ENCODE data around the gene RAB13. TPM values are rescaled to one million over a fixed set of nuclear protein-coding genes. Genes with fewer than 3 reads are reported as not detected.
"Not testable (repeated sequence)": the region's sequence is repeated elsewhere in the genome, so short reads cannot be mapped to it uniquely, and the experiment has no call there.

The RAB13 gene
- total RNA-seq, 1 experiment from 2014 or later: 70.6 TPM

GRCh38 chr1:154014154-154014907 is 28.2 kb upstream of the RAB13 start:
- ChIA-PET POLR2A (no interaction called here), CTCF (no interaction called here)
- intact Hi-C loops (cut with micrococcal nuclease; ENCODE audit: unreplicated experiment): no loop called here
- H3K4me1 ChIP-seq (ENCODE audit: control insufficient read depth, insufficient read depth, low read length): no peaks in the 10 kb centered on the region
- H3K27me3 ChIP-seq (ENCODE audit: control insufficient read depth, insufficient read depth, low read length): no peaks in the 10 kb centered on the region
- in situ Hi-C loops (cut with HindIII; ENCODE audit: low pct_unique_long_range_greater_than_20kb, low sequenced_read_pairs): no loop called here
- no TSS peak for BruUV-seq (replicated peaks)
- no peak overlapping the region for H3K27ac ChIP-seq (ENCODE audit: low read length)
- no peak overlapping the region for H3K4me3 ChIP-seq (ENCODE audit: low read depth in 2 of 2, low read length in 2 of 2)
- no peak for DNase-seq (ENCODE audit: low read depth, low spot score)
- no peak for ATAC-seq
- no peaks in the 10 kb centered on the region for H3K36me3 ChIP-seq (ENCODE audit: control insufficient read depth, insufficient read depth, low read length)
- H3K9me3 ChIP-seq (ENCODE audit: control insufficient read depth, insufficient read depth, low read depth, low read length): no peaks in the 10 kb centered on the region
- no peak for TF ChIP-seq TCF7L2 (IDR thresholded peaks at IDR 0.05; ENCODE audit: low read depth, low read length)

- H3K36me3 ChIP-seq (ENCODE audit: control insufficient read depth, insufficient read depth, low read length); H3K27me3 ChIP-seq (ENCODE audit: control insufficient read depth, insufficient read depth, low read length); H3K4me3 ChIP-seq (ENCODE audit: low read depth in 2 of 2, low read length in 2 of 2); BruUV-seq (replicated peaks); CTCF ChIA-PET; intact Hi-C loops (cut with micrococcal nuclease; ENCODE audit: unreplicated experiment); ATAC-seq; in situ Hi-C loops (cut with HindIII; ENCODE audit: low pct_unique_long_range_greater_than_20kb, low sequenced_read_pairs); H3K9me3 ChIP-seq (ENCODE audit: control insufficient read depth, insufficient read depth, low read depth, low read length); DNase-seq (ENCODE audit: low read depth, low spot score); H3K27ac ChIP-seq (ENCODE audit: low read length); POLR2A ChIA-PET; H3K4me1 ChIP-seq (ENCODE audit: control insufficient read depth, insufficient read depth, low read length): not testable (repeated sequence)
Observed at GRCh38 chr1:154012543-154012942, 26.4 kb upstream of the RAB13 start.

DNA sequence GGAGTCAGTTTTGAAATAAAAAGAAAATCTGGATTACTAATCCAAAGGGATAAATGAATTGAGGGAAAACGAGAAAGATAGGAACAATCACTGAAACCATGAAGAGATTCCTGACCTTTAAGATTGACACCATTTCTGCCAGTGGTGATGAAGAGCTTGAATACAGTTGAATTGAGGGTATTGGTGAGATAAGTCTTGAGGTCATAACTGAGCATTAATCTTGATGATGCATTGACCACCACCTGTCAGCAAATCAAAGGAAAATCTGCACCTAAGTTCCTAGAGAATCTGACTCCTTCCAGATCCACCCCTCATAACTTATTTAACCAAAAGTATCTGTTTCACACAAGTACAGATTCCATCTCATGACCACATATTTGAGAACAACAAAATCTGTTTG is 26.0 kb upstream of the RAB13 start:
- ATAC-seq (no peak), DNase-seq (ENCODE audit: low read depth, low spot score) (no peak)
- POLR2A ChIA-PET: interaction anchor here (0.5 to 0.6 kb wide), 2 partner anchors 22 to 122 kb away, joined by 3 to 7 read pairs; no protein-coding TSS in a partner anchor
- Histone ChIP-seq H3K27me3 (ENCODE audit: control insufficient read depth, insufficient read depth, low read length) (no peaks in the 10 kb centered on the region), H3K36me3 (ENCODE audit: control insufficient read depth, insufficient read depth, low read length) (no peaks in the 10 kb centered on the region), H3K4me1 (ENCODE audit: control insufficient read depth, insufficient read depth, low read length) (no peaks in the 10 kb centered on the region), H3K4me3 (ENCODE audit: low read depth in 2 of 2, low read length in 2 of 2) (no peak overlapping the region), H3K9me3 (ENCODE audit: control insufficient read depth, insufficient read depth, low read depth, low read length) (no peaks in the 10 kb centered on the region), H3K27ac (ENCODE audit: low read length) (no peak overlapping the region)
- intact Hi-C loops (cut with micrococcal nuclease; ENCODE audit: unreplicated experiment) (no loop called here), in situ Hi-C loops (cut with HindIII; ENCODE audit: low pct_unique_long_range_greater_than_20kb, low sequenced_read_pairs) (no loop called here)
- no TSS peak for BruUV-seq (replicated peaks)
- TF ChIP-seq REST (IDR thresholded peaks at IDR 0.05; ENCODE audit: insufficient read depth in 1 of 2, low read depth in 2 of 2, low read length in 1 of 2): no peak
- no peak for TF ChIP-seq TCF7L2 (IDR thresholded peaks at IDR 0.05; ENCODE audit: low read depth, low read length)
- TF ChIP-seq POLR2AphosphoS5 (IDR thresholded peaks at IDR 0.05; ENCODE audit: low read depth, low read length): no peak
- no peak for TF ChIP-seq SIN3A (IDR thresholded peaks at IDR 0.05; ENCODE audit: borderline replicate concordance, insufficient read depth, low read depth, low read length)
- CTCF ChIA-PET: no interaction called here

DNA sequence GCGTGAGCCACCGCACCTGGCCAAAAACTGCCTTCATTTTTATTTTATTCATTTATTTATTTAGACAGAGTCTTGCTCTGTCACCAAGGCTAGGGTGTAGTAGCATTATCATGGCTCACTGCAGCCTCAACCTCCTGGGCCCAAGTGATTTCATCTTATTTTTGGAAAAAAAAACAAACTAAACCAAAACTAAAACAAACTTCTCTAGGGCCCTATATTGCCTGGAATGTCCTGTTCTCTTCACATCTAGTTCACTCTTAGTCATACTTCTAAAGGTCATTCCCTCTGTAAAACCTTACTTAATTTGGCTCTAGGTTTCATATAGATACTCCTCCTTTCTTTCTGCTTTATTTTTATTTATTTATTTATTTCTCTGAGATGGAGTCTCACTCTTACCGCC is 20.0 kb upstream of the RAB13 start:
- intact Hi-C loops (cut with micrococcal nuclease; ENCODE audit: unreplicated experiment) (no loop called here), in situ Hi-C loops (cut with HindIII; ENCODE audit: low pct_unique_long_range_greater_than_20kb, low sequenced_read_pairs) (no loop called here)
- Histone ChIP-seq H3K4me3 (ENCODE audit: low read depth in 2 of 2, low read length in 2 of 2) (no peak overlapping the region), H3K27me3 (ENCODE audit: control insufficient read depth, insufficient read depth, low read length) (no peaks in the 10 kb centered on the region), H3K4me1 (ENCODE audit: control insufficient read depth, insufficient read depth, low read length) (no peaks in the 10 kb centered on the region), H3K36me3 (ENCODE audit: control insufficient read depth, insufficient read depth, low read length) (no peaks in the 10 kb centered on the region), H3K9me3 (ENCODE audit: control insufficient read depth, insufficient read depth, low read depth, low read length) (no peaks in the 10 kb centered on the region), H3K27ac (ENCODE audit: low read length) (no peak overlapping the region)
- ATAC-seq (no peak), DNase-seq (ENCODE audit: low read depth, low spot score) (no peak)
- CTCF ChIA-PET: no interaction called here
- POLR2A ChIA-PET: no interaction called here
- BruUV-seq (replicated peaks): no TSS peak
- TF ChIP-seq, protein P1, sequence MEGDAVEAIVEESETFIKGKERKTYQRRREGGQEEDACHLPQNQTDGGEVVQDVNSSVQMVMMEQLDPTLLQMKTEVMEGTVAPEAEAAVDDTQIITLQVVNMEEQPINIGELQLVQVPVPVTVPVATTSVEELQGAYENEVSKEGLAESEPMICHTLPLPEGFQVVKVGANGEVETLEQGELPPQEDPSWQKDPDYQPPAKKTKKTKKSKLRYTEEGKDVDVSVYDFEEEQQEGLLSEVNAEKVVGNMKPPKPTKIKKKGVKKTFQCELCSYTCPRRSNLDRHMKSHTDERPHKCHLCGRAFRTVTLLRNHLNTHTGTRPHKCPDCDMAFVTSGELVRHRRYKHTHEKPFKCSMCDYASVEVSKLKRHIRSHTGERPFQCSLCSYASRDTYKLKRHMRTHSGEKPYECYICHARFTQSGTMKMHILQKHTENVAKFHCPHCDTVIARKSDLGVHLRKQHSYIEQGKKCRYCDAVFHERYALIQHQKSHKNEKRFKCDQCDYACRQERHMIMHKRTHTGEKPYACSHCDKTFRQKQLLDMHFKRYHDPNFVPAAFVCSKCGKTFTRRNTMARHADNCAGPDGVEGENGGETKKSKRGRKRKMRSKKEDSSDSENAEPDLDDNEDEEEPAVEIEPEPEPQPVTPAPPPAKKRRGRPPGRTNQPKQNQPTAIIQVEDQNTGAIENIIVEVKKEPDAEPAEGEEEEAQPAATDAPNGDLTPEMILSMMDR (IDR thresholded peaks at IDR 0.05): no peak
- TF ChIP-seq POLR2AphosphoS5 (IDR thresholded peaks at IDR 0.05; ENCODE audit: low read depth, low read length): no peak
- no peak for TF ChIP-seq TCF7L2 (IDR thresholded peaks at IDR 0.05; ENCODE audit: low read depth, low read length)
- no peak for TF ChIP-seq REST (IDR thresholded peaks at IDR 0.05; ENCODE audit: insufficient read depth in 1 of 2, low read depth in 2 of 2, low read length in 1 of 2)
- TF ChIP-seq SIN3A (IDR thresholded peaks at IDR 0.05; ENCODE audit: borderline replicate concordance, insufficient read depth, low read depth, low read length): no peak
